HG02852 (cell line): ENCODE data around the gene BNIP1.

ENCODE experiments used
- ATAC-seq: cut with Tn5 transposase; IDR thresholded peaks from one replicate; pipeline ENCODE4 v1.9.1; 2021; ENCODE audit warnings: mild to moderate bottlenecking, moderate library complexity; ENCODE audit not compliant: unreplicated experiment

BNIP1 gene

GRCh38 chr5:173163219-173163618 lies 18.9 kb downstream of the BNIP1 start:
- ATAC-seq, result no peak

- no peak for ATAC-seq
Observed at GRCh38 chr5:173165177-173166016, 21.1 kb downstream of the BNIP1 start.

- ATAC-seq, result no peak
Observed at GRCh38 chr5:173172166-173172565, 27.8 kb downstream of the BNIP1 start.

- no peak for ATAC-seq
Observed at GRCh38 chr5:173175523-173175922, 31.2 kb downstream of the BNIP1 start.

GRCh38 chr5:173178369-173178910 lies 34.1 kb downstream of the BNIP1 start:
- no peak for ATAC-seq

GRCh38 chr5:173180331-173180730 lies 36.0 kb downstream of the BNIP1 start:
- no peak for ATAC-seq

GRCh38 chr5:173187054-173187743 lies 42.9 kb downstream of the BNIP1 start:
- no peak for ATAC-seq

GRCh38 chr5:173188280-173188679 lies 43.9 kb downstream of the BNIP1 start:
- no peak for ATAC-seq

- no peak for ATAC-seq
Observed at GRCh38 chr5:173191015-173191414, 46.7 kb downstream of the BNIP1 start.

- no peak for ATAC-seq
Observed at GRCh38 chr5:173191561-173191960, 47.2 kb downstream of the BNIP1 start.

GRCh38 chr5:173192561-173192960 lies 48.2 kb downstream of the BNIP1 start:
- no peak for ATAC-seq

GRCh38 chr5:173196133-173196952 lies 52.0 kb downstream of the BNIP1 start:
- ATAC-seq, result no peak

- ATAC-seq, result no peak
Observed at GRCh38 chr5:173197375-173197891, 53.1 kb downstream of the BNIP1 start.

GRCh38 chr5:173198049-173198448 lies 53.7 kb downstream of the BNIP1 start:
- ATAC-seq, result no peak

- ATAC-seq, result no peak
Observed at GRCh38 chr5:173200356-173200755, 56.0 kb downstream of the BNIP1 start.

- ATAC-seq, result no peak
Observed at GRCh38 chr5:173201636-173202265, 57.4 kb downstream of the BNIP1 start.

- ATAC-seq, result no peak
Observed at GRCh38 chr5:173202266-173202875, 58.0 kb downstream of the BNIP1 start.

- ATAC-seq, result no peak
Observed at GRCh38 chr5:173204185-173204979, 60.1 kb downstream of the BNIP1 start.

GRCh38 chr5:173205916-173206315 lies 61.6 kb downstream of the BNIP1 start:
- ATAC-seq, result no peak
